ENCODE results near the gene R3HDM4. TPM values are rescaled to one million over a fixed set of nuclear protein-coding genes. Genes with fewer than 3 reads are reported as not detected.

Gene R3HDM4
- total RNA-seq, 4 donors from 2014 or later = 23.7 to 44.9 (median 32.9) TPM

- Histone ChIP-seq H3K9me3 (no peaks in the 10 kb centered on the region), H3K36me3 (peaks cover 0 to 52% of the 10 kb centered on the region in 2 donors), H3K4me1 (peaks cover 0 to 25% (median 5%) of the 10 kb centered on the region in 3 donors), H3K27me3 (no peaks in the 10 kb centered on the region), H3K27ac (no peak overlapping the region), H3K4me3 (no peak overlapping the region)
- no peak for ATAC-seq
- 100% methylated on average over 3 of the region's 18 CpGs; no CpG with 5 or more reads in 1 of the 2 donors for WGBS, 2 donors (ENCODE audit: low coverage in 1 of 2)
- TF ChIP-seq POLR2AphosphoS5 (IDR thresholded peaks at IDR 0.05) (no peak), EP300 (IDR thresholded peaks at IDR 0.05) (no peak), CTCF (IDR thresholded peaks at IDR 0.05) (no peak), POLR2A (IDR thresholded peaks at IDR 0.05) (no peak)
Measured at GRCh38 chr19:890831-891230, 22.2 kb downstream of the R3HDM4 start.

- WGBS, 2 donors (ENCODE audit: low coverage in 1 of 2) = no CpG with 5 or more reads among the region's 26 CpGs
- H3K4me1 ChIP-seq = peaks cover 0 to 25% (median 5%) of the 10 kb centered on the region in 3 donors
- peaks cover 0 to 62% of the 10 kb centered on the region in 2 donors for H3K36me3 ChIP-seq
- H3K27me3 ChIP-seq = no peaks in the 10 kb centered on the region
- H3K9me3 ChIP-seq = no peaks in the 10 kb centered on the region
- no peak for ATAC-seq
- TF ChIP-seq POLR2AphosphoS5 (IDR thresholded peaks at IDR 0.05) = no peak
- TF ChIP-seq CTCF (IDR thresholded peaks at IDR 0.05) = no peak
- TF ChIP-seq POLR2A (IDR thresholded peaks at IDR 0.05) = no peak
- no peak for TF ChIP-seq EP300 (IDR thresholded peaks at IDR 0.05)
- H3K4me3 ChIP-seq = no peak overlapping the region
- no peak overlapping the region for H3K27ac ChIP-seq
Measured at GRCh38 chr19:889662-890295, 23.2 kb downstream of the R3HDM4 start.

- H3K4me1 ChIP-seq = peaks cover 0 to 24% (median 5%) of the 10 kb centered on the region in 3 donors
- H3K27me3 ChIP-seq = no peaks in the 10 kb centered on the region
- no peak overlapping the region for H3K4me3 ChIP-seq
- no peak for ATAC-seq
- H3K27ac ChIP-seq = no peak overlapping the region
- WGBS, 2 donors (ENCODE audit: low coverage in 1 of 2) = 87 to 91% methylated on average over 16 to 19 of the region's 30 CpGs
- TF ChIP-seq EP300 (IDR thresholded peaks at IDR 0.05) (no peak), POLR2A (IDR thresholded peaks at IDR 0.05) (no peak), CTCF (IDR thresholded peaks at IDR 0.05) (no peak), POLR2AphosphoS5 (IDR thresholded peaks at IDR 0.05) (no peak)
- no peaks in the 10 kb centered on the region for H3K9me3 ChIP-seq
- H3K36me3 ChIP-seq = peaks cover 0 to 72% of the 10 kb centered on the region in 2 donors
Measured at GRCh38 chr19:888581-889385, 24.2 kb downstream of the R3HDM4 start.

GRCh38 chr19:887599-887998, 25.4 kb downstream of the R3HDM4 start:
- Histone ChIP-seq H3K4me1 (peaks cover 0 to 19% (median 5%) of the 10 kb centered on the region in 3 donors), H3K27ac (no peak overlapping the region), H3K4me3 (no peak overlapping the region), H3K9me3 (no peaks in the 10 kb centered on the region), H3K36me3 (peaks cover 0 to 84% of the 10 kb centered on the region in 2 donors), H3K27me3 (no peaks in the 10 kb centered on the region)
- TF ChIP-seq POLR2AphosphoS5 (IDR thresholded peaks at IDR 0.05) = no peak
- no peak for TF ChIP-seq CTCF (IDR thresholded peaks at IDR 0.05)
- no peak for TF ChIP-seq POLR2A (IDR thresholded peaks at IDR 0.05)
- TF ChIP-seq EP300 (IDR thresholded peaks at IDR 0.05) = no peak
- WGBS, 2 donors (ENCODE audit: low coverage in 1 of 2) = 80 to 95% methylated on average over 1 to 4 of the region's 10 CpGs
- ATAC-seq = no peak

Measured in gastroesophageal sphincter (tissue), 4 donors.